Activated B cell treated with CpG ODN at 0.5 μM for 24 hours (primary cell): ENCODE results near the gene KRTAP5-3. TPM values are rescaled to one million over a fixed set of nuclear protein-coding genes. Genes with fewer than 3 reads are reported as not detected.
"Not testable (repeated sequence)": the region's sequence is repeated elsewhere in the genome, so short reads cannot be mapped to it uniquely, and the experiment has no call there.

Experiments
- ATAC-seq: fragments of 200-7000 bp; cut with Tn5 transposase; one replicate; pipeline ENCODE4 v1.10.0; 2021; ENCODE audit warnings: low read depth, mild to moderate bottlenecking, moderate library complexity
- CTCF ChIA-PET: fragments of 350-600 bp; sonication (Branson Sonifier 250); formaldehyde crosslinking; loops from one replicate; lab custom pipeline; 2021; ENCODE audit warnings: antibody characterized with exemption; lab: Charles Lee
- POLR2A ChIA-PET: fragments of 350-600 bp; sonication (Branson Sonifier 250); formaldehyde crosslinking; loops from one replicate; lab custom pipeline; 2021; ENCODE audit warnings: antibody characterized with exemption; lab: Charles Lee
- DNase-seq: peaks from one replicate; pipeline ENCODE4 v3.0.0; 2022
- H3K27ac Mint-ChIP-seq: one replicate; pipeline ENCODE4 v1.8.0; 2020; ENCODE audit warnings: mixed read lengths
- H3K27me3 Mint-ChIP-seq: one replicate; pipeline ENCODE4 v1.8.0; 2021; ENCODE audit warnings: mixed read lengths
- H3K36me3 Mint-ChIP-seq: one replicate; pipeline ENCODE4 v1.8.0; 2021; ENCODE audit warnings: low read depth, mixed read lengths
- H3K4me1 Mint-ChIP-seq: one replicate; pipeline ENCODE4 v1.8.0; 2021; ENCODE audit warnings: mixed read lengths
- H3K4me3 Mint-ChIP-seq: one replicate; pipeline ENCODE4 v1.8.0; 2020; ENCODE audit warnings: mild to moderate bottlenecking, mixed read lengths
- H3K9me3 Mint-ChIP-seq: one replicate; pipeline ENCODE4 v1.8.0; 2020; ENCODE audit warnings: mixed read lengths
- intact Hi-C: fragments of 100-400 bp; cut with micrococcal nuclease; formaldehyde crosslinking; loops from one replicate; pipeline ENCODE4 v1.15.1; 2024
- total RNA-seq: library from RNA; stranded (reverse); gene quantifications from 2 replicates; pipeline ENCODE4 v1.2.3, GENCODE V29; 2022
- TF ChIP-seq, protein P1 (sequence below): fragments of 200-600 bp; IDR thresholded peaks from one replicate; pipeline ENCODE4 v1.8.0; 2022; ENCODE audit warnings: antibody characterized with exemption, mild to moderate bottlenecking

Gene KRTAP5-3
- total RNA-seq, 1 donor from 2014 or later = not detected

DNA sequence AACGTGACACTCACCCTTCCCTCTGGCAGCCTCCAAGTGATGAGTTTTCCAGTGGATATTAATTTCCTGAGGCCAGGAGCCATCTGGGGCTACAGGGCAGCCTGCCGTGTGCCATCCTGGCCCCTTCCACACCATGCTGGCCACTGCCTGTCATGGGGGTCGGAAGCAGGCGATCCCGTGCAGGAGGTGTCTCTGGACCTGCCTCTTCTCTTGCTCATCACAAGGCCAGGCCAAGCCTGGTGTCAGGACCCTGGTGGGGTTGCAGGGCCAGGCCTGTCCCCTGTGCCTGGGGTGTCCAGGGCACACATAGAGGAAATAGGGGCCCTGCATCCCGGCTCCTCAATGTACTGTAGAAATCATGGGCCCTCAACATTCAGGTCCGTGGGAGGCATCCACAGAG is 3.6 kb downstream of the KRTAP5-3 start:
- ATAC-seq (no peak), DNase-seq (no peak)
- Mint-ChIP-seq H3K4me3 (no peak overlapping the region), H3K4me1 (peaks cover 21% of the 10 kb centered on the region), H3K9me3 (no peaks in the 10 kb centered on the region), H3K36me3 (no peaks in the 10 kb centered on the region), H3K27me3 (peaks cover 15% of the 10 kb centered on the region), H3K27ac (no peak overlapping the region)
- TF ChIP-seq, protein P1, sequence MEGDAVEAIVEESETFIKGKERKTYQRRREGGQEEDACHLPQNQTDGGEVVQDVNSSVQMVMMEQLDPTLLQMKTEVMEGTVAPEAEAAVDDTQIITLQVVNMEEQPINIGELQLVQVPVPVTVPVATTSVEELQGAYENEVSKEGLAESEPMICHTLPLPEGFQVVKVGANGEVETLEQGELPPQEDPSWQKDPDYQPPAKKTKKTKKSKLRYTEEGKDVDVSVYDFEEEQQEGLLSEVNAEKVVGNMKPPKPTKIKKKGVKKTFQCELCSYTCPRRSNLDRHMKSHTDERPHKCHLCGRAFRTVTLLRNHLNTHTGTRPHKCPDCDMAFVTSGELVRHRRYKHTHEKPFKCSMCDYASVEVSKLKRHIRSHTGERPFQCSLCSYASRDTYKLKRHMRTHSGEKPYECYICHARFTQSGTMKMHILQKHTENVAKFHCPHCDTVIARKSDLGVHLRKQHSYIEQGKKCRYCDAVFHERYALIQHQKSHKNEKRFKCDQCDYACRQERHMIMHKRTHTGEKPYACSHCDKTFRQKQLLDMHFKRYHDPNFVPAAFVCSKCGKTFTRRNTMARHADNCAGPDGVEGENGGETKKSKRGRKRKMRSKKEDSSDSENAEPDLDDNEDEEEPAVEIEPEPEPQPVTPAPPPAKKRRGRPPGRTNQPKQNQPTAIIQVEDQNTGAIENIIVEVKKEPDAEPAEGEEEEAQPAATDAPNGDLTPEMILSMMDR = no peak
- intact Hi-C loops = no loop called here
- ChIA-PET CTCF (no interaction called here), POLR2A (interaction anchor here (1.2 kb wide), 1 partner anchor 251 kb away, joined by 3 read pairs; no protein-coding TSS in a partner anchor)

DNA sequence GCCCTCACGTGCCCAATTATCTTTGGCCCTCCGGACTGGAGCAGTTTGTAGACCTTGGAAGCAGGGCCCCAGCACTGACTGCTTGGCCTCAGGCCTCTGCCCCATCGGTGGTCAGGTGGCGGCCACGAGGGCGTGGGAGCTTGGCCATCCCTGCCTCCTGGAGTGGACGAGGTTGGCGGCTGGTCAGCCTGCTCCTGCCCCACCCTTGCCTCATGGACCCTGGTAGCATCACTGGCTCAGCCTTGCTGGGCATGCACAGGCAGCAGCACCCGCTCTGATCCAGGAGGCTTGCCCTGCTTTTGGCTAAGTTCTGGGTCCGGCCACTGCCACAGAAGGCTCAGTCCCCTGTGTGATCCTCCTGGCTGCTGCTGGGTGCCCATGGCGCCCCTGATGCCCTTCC is 4.1 kb downstream of the KRTAP5-3 start:
- ChIA-PET CTCF (no interaction called here), POLR2A (no interaction called here)
- TF ChIP-seq, protein P1 = no peak
- Mint-ChIP-seq H3K27ac (no peak overlapping the region), H3K9me3 (no peaks in the 10 kb centered on the region), H3K36me3 (no peaks in the 10 kb centered on the region), H3K4me1 (peaks cover 21% of the 10 kb centered on the region), H3K27me3 (peaks cover 15% of the 10 kb centered on the region), H3K4me3 (no peak overlapping the region)
- ATAC-seq (no peak), DNase-seq (no peak)
- intact Hi-C loops = no loop called here

DNA sequence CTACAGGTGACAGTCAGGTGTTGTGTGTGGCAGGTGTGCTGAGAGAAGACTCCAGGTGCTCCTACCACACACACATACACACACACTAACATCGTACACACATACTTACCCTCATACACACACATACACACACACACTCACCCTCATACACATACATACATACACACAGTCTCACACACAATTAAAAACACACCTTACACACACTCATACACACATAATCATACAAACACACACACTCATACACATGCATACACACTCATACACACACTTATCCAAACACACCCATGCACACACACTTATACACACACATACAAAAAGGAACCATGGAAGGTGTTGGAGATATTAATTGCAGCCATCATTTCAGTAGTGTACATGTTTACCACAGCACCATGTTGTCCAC is 4.6 kb downstream of the KRTAP5-3 start:
- DNase-seq (no peak), ATAC-seq (no peak)
- POLR2A ChIA-PET = no interaction called here
- CTCF ChIA-PET = no interaction called here
- Mint-ChIP-seq H3K36me3 (no peaks in the 10 kb centered on the region), H3K4me3 (no peak overlapping the region), H3K27me3 (peaks cover 15% of the 10 kb centered on the region), H3K27ac (no peak overlapping the region), H3K4me1 (peaks cover 21% of the 10 kb centered on the region), H3K9me3 (no peaks in the 10 kb centered on the region)
- TF ChIP-seq, protein P1 = no peak
- intact Hi-C loops = no loop called here

DNA sequence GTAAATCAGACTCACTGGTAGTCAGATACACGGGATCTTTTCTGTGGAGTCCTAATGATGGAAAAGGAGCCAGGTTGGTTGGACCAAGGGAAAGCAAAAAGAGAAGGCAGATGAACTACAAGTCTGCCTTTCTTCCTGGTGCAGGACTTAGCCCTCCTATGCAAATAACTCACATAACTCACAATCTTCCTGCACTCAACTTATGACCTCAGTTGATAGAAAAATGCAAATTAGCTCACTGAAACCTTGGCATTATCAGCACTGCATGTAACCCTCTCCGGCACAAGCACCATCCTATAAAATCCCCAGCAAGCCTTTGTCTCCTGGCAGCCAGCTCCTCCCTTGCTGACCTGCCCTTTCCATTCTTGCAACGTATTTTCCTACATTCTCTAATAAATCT is 6.6 kb downstream of the KRTAP5-3 start:
- peaks cover 19% of the 10 kb centered on the region for H3K4me1 Mint-ChIP-seq
- POLR2A ChIA-PET, intact Hi-C loops, H3K27ac Mint-ChIP-seq, H3K36me3 Mint-ChIP-seq, H3K4me3 Mint-ChIP-seq, DNase-seq, H3K9me3 Mint-ChIP-seq: not testable (repeated sequence)
- ATAC-seq = peak; percentile 54
- peaks cover 21% of the 10 kb centered on the region for H3K27me3 Mint-ChIP-seq
- CTCF ChIA-PET = interaction anchor here (0.7 kb wide), 1 partner anchor 26 kb away, joined by 3 read pairs; no protein-coding TSS in a partner anchor

DNA sequence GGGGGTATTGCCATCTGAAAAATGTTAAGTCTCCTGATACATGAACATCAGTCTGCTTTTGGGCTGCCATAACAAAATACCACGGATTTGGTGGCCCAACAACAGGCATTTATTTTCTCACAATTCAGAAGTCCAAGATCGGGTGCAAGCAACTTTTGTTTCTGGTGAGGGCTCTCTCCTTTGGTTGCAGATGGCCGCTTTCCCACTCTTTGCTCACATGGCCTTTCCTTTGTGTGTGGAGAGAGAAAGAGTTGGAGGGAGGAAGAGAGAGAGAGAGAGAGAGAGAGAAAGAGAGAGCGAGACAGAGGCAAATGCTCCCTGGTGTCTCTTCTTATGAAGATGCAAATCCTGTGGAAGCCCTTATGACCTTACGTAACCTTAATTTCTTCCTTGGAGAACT is 7.6 kb downstream of the KRTAP5-3 start:
- intact Hi-C loops = no loop called here
- ChIA-PET CTCF (interaction anchor here (0.7 kb wide), 1 partner anchor 27 kb away, joined by 3 read pairs; no protein-coding TSS in a partner anchor), POLR2A (interaction anchor here (0.5 kb wide), 1 partner anchor 21 kb away, joined by 7 read pairs; no protein-coding TSS in a partner anchor)
- no peak overlapping the region for H3K27ac Mint-ChIP-seq
- DNase-seq = no peak
- no peaks in the 10 kb centered on the region for H3K9me3 Mint-ChIP-seq
- TF ChIP-seq, protein P1 = no peak
- no peak overlapping the region for H3K4me3 Mint-ChIP-seq
- ATAC-seq = no peak
- H3K4me1 Mint-ChIP-seq = peaks cover 12% of the 10 kb centered on the region
- peaks cover 28% of the 10 kb centered on the region for H3K27me3 Mint-ChIP-seq
- H3K36me3 Mint-ChIP-seq = no peaks in the 10 kb centered on the region

DNA sequence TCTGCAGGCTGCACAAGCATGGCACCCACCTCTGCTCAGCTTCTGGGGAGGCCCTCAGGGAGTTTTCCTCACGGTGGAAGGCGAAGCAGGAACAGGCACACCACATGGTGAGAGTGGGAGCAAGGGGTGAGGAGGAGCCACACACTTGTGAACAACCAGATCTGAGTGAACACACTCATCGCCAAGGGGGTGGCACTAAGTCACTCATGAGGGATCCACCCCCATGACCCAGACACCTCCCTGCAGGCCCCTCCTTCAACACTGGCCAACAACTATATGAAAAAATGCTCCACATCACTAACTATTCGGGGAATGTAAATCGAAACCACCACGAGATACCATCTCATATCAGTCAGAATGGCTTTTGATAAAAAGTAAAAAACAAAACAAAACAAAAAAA is 9.4 kb downstream of the KRTAP5-3 start:
- no peaks in the 10 kb centered on the region for H3K9me3 Mint-ChIP-seq
- H3K36me3 Mint-ChIP-seq = no peaks in the 10 kb centered on the region
- ChIA-PET CTCF (no interaction called here), POLR2A (interaction anchor here (0.6 kb wide), 1 partner anchor 27 kb away, joined by 6 read pairs; no protein-coding TSS in a partner anchor)
- DNase-seq = no peak
- no peak overlapping the region for H3K4me3 Mint-ChIP-seq
- intact Hi-C loops = no loop called here
- no peak for ATAC-seq
- H3K27me3 Mint-ChIP-seq = peaks cover 34% of the 10 kb centered on the region
- H3K4me1 Mint-ChIP-seq = peaks cover 15% of the 10 kb centered on the region
- no peak overlapping the region for H3K27ac Mint-ChIP-seq
- TF ChIP-seq, protein P1 = no peak

DNA sequence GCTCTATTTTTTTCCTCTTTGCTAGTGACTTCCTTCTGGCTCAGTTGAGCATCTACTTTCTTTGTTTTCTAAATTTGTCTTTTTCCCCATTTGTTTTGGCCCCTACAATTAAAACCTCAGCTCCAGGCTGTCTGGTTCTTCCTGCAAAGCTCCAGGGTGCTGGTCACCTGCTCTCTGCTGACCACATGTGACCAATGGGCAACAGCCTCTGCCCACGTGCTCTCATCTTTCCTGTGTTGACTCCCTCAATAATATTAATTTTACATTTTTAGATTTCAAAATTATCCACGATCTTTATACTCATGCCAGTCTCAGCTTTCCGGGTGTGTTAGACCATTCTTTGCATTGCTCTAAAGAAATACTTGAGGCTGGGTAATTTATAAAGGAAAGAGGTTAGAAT is 9.9 kb downstream of the KRTAP5-3 start:
- DNase-seq, intact Hi-C loops, H3K9me3 Mint-ChIP-seq, H3K27ac Mint-ChIP-seq, CTCF ChIA-PET, ATAC-seq, POLR2A ChIA-PET, H3K36me3 Mint-ChIP-seq, H3K4me3 Mint-ChIP-seq: not testable (repeated sequence)
- peaks cover 36% of the 10 kb centered on the region for H3K27me3 Mint-ChIP-seq
- peaks cover 15% of the 10 kb centered on the region for H3K4me1 Mint-ChIP-seq
